Measurements from ENCODE around the gene SLC1A2.

DNA sequence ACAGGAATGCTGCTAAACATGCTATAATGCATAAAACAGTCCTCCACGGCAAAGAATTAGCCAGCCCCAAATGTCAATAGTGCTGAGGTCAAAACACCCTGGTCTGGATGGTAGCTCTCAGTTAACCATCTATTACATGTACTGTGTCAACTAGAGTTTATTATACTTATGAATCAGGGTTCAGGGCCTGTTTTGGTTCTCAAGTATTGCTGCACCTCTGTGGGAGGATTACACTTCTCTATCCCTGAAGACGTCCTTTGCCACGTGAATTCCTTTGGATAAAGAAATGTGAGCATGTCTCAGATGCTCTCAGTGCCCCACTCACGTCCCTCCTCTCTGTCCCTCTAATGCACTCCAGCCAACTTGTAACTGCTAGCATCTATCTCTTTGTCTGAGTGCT, 53.4 kb downstream of the SLC1A2 start:
- TF ChIP-seq, protein P1, sequence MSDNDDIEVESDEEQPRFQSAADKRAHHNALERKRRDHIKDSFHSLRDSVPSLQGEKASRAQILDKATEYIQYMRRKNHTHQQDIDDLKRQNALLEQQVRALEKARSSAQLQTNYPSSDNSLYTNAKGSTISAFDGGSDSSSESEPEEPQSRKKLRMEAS (IDR thresholded peaks at IDR 0.05; ENCODE audit: insufficient read depth, insufficient read length): no peak
- TF ChIP-seq, protein P2, sequence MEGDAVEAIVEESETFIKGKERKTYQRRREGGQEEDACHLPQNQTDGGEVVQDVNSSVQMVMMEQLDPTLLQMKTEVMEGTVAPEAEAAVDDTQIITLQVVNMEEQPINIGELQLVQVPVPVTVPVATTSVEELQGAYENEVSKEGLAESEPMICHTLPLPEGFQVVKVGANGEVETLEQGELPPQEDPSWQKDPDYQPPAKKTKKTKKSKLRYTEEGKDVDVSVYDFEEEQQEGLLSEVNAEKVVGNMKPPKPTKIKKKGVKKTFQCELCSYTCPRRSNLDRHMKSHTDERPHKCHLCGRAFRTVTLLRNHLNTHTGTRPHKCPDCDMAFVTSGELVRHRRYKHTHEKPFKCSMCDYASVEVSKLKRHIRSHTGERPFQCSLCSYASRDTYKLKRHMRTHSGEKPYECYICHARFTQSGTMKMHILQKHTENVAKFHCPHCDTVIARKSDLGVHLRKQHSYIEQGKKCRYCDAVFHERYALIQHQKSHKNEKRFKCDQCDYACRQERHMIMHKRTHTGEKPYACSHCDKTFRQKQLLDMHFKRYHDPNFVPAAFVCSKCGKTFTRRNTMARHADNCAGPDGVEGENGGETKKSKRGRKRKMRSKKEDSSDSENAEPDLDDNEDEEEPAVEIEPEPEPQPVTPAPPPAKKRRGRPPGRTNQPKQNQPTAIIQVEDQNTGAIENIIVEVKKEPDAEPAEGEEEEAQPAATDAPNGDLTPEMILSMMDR (IDR thresholded peaks at IDR 0.05; ENCODE audit: extremely low read depth in 1 of 2, insufficient read depth in 1 of 2, low read depth in 1 of 2, low read length in 2 of 2): no peak
- TF ChIP-seq POLR2A (IDR thresholded peaks at IDR 0.05; ENCODE audit: low read depth, low read length): no peak
- TF ChIP-seq EZH2 (IDR thresholded peaks at IDR 0.05; ENCODE audit: borderline replicate concordance, low read depth, low read length, severe bottlenecking): no peak
- no peak for TF ChIP-seq MYC (IDR thresholded peaks at IDR 0.05; ENCODE audit: low read depth, low read length)
- TF ChIP-seq POLR2AphosphoS5 (IDR thresholded peaks at IDR 0.05; ENCODE audit: insufficient read depth, low read depth, low read length): no peak

All from endothelial cell of umbilical vein (primary cell).